ENCODE data around the gene HRH3.

DNA sequence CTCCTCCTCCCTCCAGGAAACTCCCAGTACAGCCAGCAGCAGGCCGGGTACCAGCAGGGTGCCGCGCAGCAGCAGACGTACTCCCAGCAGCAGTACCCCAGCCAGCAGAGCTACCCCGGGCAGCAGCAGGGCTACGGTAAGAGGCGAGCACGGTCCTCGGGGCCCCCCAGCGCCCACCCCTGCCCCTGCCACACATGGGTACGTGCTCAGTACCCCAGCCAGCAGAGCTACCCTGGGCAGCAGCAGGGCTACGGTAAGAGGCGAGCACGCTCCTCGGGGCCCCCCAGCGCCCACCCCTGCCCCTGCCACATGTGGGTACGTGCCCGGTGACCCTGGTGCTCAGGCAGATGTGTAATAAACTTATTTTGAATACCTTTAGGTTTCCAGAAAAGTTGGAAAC is 47.4 kb downstream of the HRH3 start:
- TF ChIP-seq CTCF (IDR thresholded peaks at IDR 0.05 in 4 of 5, conservative IDR thresholded peaks at IDR 0.05 in 1 of 5) (no peak), POLR2A (IDR thresholded peaks at IDR 0.05) (no peak)

Measured in gastrocnemius medialis (tissue), 4 donors.